Effector memory CD8-positive, alpha-beta T cell (primary cell): ENCODE measurements around the gene CD96.
A peak's percentile ranks its signal among the peaks of the same experiment; 100 is the strongest.
"Not testable (repeated sequence)": the region's sequence is repeated elsewhere in the genome, so short reads cannot be mapped to it uniquely, and the experiment has no call there.

Experiments
- ATAC-seq: fragments of 150-1000 bp; cut with Tn5 transposase; replicated peaks from 2 replicates; pipeline ENCODE4 v1.10.0; 2021; ENCODE audit warnings: mild to moderate bottlenecking, moderate library complexity
- DNase-seq, 3 experiments: peaks; one replicate each; pipeline ENCODE4 v3.0.0; 2021
- H3K27ac Mint-ChIP-seq, 2 donors: one replicate each; pipeline ENCODE4 v1.8.0; 2022; ENCODE audit warnings: mild to moderate bottlenecking in 2 of 2, mixed read lengths in 2 of 2, moderate library complexity in 2 of 2
- H3K27me3 Mint-ChIP-seq, 2 donors: one replicate each; pipeline ENCODE4 v1.8.0; 2022; ENCODE audit warnings: mixed read lengths in 2 of 2
- H3K36me3 Mint-ChIP-seq: one replicate; pipeline ENCODE4 v1.8.0; 2022; ENCODE audit warnings: mild to moderate bottlenecking, moderate library complexity, mixed read lengths; ENCODE audit not compliant: insufficient read depth
- H3K4me1 Mint-ChIP-seq, 2 donors: one replicate each; pipeline ENCODE4 v1.8.0; 2022; ENCODE audit warnings: low read depth in 2 of 2, mixed read lengths in 2 of 2
- H3K4me3 Mint-ChIP-seq, 2 donors: one replicate each; pipeline ENCODE4 v1.8.0; 2022; ENCODE audit warnings: mild to moderate bottlenecking in 2 of 2, mixed read lengths in 2 of 2, moderate library complexity in 2 of 2
- H3K9me3 Mint-ChIP-seq, 2 donors: one replicate each; pipeline ENCODE4 v1.8.0; 2022; ENCODE audit warnings: mixed read lengths in 2 of 2

Gene CD96

DNA sequence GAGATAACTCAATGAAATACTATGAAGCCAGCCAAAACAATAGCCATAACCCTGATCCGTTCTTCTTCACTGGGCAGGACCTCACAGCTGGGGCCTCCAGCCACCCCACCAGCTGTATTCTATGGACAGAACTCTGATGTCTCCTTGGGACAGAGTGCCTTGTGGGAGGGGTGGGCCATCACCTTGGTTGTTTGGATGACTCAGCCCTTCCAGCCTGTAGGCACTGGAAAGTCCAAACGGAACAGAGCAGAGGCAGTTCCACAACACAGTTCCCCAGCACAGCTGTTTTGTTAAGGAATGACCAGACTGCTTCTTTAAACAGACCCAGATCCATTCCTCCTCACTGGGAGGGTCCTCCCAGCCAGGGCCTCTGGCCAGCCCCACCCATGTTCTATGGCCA lies 85.1 kb downstream of the CD96 start:
- Mint-ChIP-seq H3K27me3 (no peaks in the 10 kb centered on the region), H3K36me3 (peaks cover 46% of the 10 kb centered on the region), H3K4me1 (peaks cover 2 to 13% of the 10 kb centered on the region in 2 donors), H3K4me3 (no peak overlapping the region), H3K27ac (no peak overlapping the region), H3K9me3 (peaks cover 9 to 23% of the 10 kb centered on the region in 2 donors)
- no peak for DNase-seq
- ATAC-seq = no peak

GRCh38 chr3:111629018-111629417 lies 87.0 kb downstream of the CD96 start:
- ATAC-seq, DNase-seq, H3K27ac Mint-ChIP-seq, H3K27me3 Mint-ChIP-seq, H3K4me3 Mint-ChIP-seq: not testable (repeated sequence)
- Mint-ChIP-seq H3K9me3 (peaks cover 9 to 23% of the 10 kb centered on the region in 2 donors), H3K36me3 (peaks cover 44% of the 10 kb centered on the region), H3K4me1 (peaks cover 2 to 13% of the 10 kb centered on the region in 2 donors)

- peak overlapping the region; percentile 20 to 77 for H3K27ac Mint-ChIP-seq
- H3K36me3 Mint-ChIP-seq = peaks cover 29% of the 10 kb centered on the region
- H3K9me3 Mint-ChIP-seq = peaks cover 9 to 23% of the 10 kb centered on the region in 2 donors
- DNase-seq, H3K27me3 Mint-ChIP-seq, ATAC-seq, H3K4me3 Mint-ChIP-seq: not testable (repeated sequence)
- peaks cover 2 to 13% of the 10 kb centered on the region in 2 donors for H3K4me1 Mint-ChIP-seq
Measured at GRCh38 chr3:111630638-111631037, 88.6 kb downstream of the CD96 start.

DNA sequence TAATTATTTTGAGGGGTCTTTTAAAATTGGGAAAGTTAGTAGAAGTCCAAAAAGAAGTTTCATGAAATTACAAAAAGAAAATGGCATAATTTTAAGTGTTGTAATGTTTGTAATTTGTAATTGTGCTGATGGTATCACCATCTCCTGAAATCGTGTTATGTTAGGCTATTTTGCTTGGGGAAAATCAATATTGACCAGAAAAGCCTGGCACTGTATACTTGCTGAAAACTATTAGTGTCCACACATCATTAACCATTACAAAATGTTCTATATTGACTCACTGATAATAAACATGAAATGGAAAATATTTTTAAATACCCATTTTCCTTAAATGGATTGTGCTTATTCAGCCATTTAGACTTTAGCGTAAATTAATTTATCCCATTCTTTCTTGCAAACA lies 93.4 kb downstream of the CD96 start:
- peaks cover 0 to 3% of the 10 kb centered on the region in 2 donors for H3K4me1 Mint-ChIP-seq
- peak overlapping the region in 1 of 2 donors; percentile 20 for H3K27ac Mint-ChIP-seq
- no peak overlapping the region for H3K4me3 Mint-ChIP-seq
- ATAC-seq = no peak
- no peaks in the 10 kb centered on the region for H3K27me3 Mint-ChIP-seq
- no peak for DNase-seq
- peaks cover 4 to 7% of the 10 kb centered on the region in 2 donors for H3K9me3 Mint-ChIP-seq
- peaks cover 37% of the 10 kb centered on the region for H3K36me3 Mint-ChIP-seq

GRCh38 chr3:111636366-111636885 lies 94.4 kb downstream of the CD96 start:
- Mint-ChIP-seq H3K4me1 (peaks cover 0 to 6% of the 10 kb centered on the region in 2 donors), H3K27me3 (no peaks in the 10 kb centered on the region), H3K36me3 (peaks cover 39% of the 10 kb centered on the region), H3K27ac (no peak overlapping the region), H3K9me3 (peaks cover 4 to 15% of the 10 kb centered on the region in 2 donors), H3K4me3 (no peak overlapping the region)
- DNase-seq = no peak
- ATAC-seq = no peak

DNA sequence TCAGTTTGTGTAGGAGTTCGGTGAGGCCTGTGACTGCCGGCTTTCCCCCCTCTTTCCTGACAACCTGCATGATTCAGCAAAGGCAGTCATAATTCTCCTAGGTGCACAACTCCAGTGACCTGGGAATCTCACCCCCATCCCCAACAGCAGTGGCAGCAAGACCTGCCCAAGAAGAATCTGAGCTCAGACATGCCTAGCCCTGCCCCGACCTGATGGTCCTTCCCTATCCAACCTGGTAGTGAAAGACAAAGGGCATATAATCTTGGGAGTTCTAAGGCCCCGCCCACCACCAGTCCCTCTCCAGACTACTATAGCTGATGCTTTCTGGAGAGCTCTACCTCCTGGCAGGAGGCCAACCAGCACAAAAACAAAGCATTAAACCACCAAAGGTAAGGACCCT lies 97.3 kb downstream of the CD96 start:
- Mint-ChIP-seq H3K36me3 (peaks cover 35% of the 10 kb centered on the region), H3K4me1 (peaks cover 0 to 6% of the 10 kb centered on the region in 2 donors), H3K4me3 (no peak overlapping the region), H3K9me3 (peaks cover 1 to 23% of the 10 kb centered on the region in 2 donors), H3K27ac (peak overlapping the region in 1 of 2 donors; percentile 72), H3K27me3 (no peaks in the 10 kb centered on the region)
- no peak for ATAC-seq
- DNase-seq = no peak

DNA sequence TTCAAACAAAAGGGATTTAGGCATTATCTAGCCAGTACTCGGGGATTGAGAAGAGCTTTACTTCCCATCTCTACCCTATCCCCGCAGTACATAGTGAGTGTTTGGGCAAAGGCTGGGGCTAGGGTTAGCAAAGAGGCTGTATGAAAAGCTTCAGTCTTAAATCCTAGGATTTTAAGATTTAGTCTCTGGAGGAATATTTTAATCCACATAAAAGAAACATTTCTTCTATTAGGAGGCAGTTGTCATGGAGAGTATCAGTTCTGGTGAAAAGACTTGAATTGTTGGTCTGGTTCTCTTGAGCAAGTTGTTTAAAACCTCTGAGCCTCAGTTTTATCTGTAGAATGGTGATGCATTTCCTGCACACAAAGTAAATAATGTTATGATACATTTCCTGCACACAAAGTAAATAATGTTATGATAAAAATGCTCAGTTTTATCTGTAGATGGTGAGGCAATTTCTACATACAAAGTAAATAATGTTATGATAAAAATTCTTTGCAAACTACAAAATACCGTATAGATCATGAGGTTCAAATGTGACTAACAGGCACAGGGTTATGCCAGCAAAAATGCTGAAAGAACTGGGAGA lies 107.1 kb downstream of the CD96 start:
- DNase-seq (no peak), ATAC-seq (no peak)
- peaks cover 0 to 3% of the 10 kb centered on the region in 2 donors for H3K9me3 Mint-ChIP-seq
- peak overlapping the region; percentile 25 to 70 for H3K27ac Mint-ChIP-seq
- H3K4me1 Mint-ChIP-seq = peaks cover 3 to 6% of the 10 kb centered on the region in 2 donors
- no peaks in the 10 kb centered on the region for H3K27me3 Mint-ChIP-seq
- no peak overlapping the region for H3K4me3 Mint-ChIP-seq
- peaks cover 46% of the 10 kb centered on the region for H3K36me3 Mint-ChIP-seq

DNA sequence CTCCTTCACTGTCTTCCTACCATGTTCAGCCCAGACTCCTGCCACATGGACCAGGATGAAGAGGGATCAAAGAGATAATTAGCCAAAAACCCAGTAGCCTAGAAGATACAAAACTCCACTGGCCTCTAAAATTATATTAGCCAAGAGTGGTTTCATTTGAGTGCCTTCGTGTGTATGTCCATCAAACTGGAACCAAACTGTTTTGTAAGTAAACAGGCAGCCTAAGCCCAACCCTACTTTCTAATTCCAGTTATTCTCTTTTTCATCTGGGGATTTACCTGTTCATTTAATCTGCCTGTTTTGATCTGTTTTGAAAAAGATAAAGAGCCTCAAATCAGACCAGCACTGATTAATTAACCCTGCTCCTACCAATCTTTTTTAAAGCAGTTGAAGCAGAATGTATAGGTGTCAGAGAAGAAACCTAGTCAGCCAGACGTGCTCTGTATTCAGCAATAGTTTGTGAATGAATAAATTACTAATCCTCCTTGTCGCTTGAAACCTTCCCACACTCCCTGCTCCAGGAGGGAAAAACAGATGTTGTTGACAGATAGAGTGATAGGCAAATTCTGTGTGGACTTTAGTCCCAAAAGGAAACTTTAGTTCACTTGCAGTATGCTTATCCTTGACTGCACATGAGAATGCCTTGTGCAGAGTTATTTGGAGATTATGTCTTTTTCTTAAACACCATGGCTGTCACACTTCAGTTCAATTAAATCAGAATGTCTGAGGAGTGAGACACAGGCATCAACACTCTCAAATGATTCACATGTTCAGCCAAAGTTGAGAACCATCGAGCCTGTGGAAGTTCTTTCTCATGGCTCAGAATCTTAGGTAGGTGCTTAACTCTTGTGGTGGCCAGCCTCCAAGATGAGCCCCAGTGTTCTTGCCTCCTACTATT lies 108.6 kb downstream of the CD96 start:
- Mint-ChIP-seq H3K4me1 (peaks cover 3 to 6% of the 10 kb centered on the region in 2 donors), H3K27ac (no peak overlapping the region), H3K27me3 (no peaks in the 10 kb centered on the region), H3K4me3 (no peak overlapping the region), H3K36me3 (peaks cover 52% of the 10 kb centered on the region), H3K9me3 (no peaks in the 10 kb centered on the region)
- DNase-seq = no peak
- no peak for ATAC-seq

DNA sequence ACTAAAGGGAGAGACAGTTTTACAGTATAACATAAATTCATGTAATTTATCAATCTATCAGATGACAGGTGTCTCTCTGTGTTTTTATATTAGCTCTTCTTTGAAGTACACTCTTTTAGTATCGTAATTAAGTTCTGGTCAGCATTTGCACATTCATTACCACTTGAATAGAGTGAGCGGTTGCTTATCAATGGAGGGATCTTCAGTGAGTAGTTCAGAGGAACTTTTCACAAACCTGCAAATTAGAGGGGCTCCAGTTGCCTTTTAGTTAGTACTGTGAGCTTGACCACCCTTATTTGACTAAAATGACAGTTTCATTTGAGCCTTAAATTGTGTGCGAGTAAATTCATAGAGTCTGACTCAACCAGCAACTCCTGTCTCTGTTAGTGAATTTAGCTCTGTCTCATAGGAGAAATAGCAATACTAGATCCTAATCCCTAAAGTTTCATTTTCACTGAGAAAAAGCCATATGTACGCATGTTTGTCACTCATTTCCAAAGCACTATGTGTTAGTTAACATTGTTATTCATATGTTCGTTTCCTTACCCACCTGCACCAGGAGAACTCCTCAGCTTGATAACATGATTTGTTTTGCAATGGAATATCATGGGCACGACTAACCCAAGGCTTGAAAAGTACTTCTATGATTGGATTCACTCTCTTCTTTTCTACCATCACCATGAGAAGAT lies 110.6 kb downstream of the CD96 start:
- Mint-ChIP-seq H3K4me3 (no peak overlapping the region), H3K27ac (no peak overlapping the region), H3K27me3 (no peaks in the 10 kb centered on the region), H3K9me3 (no peaks in the 10 kb centered on the region), H3K4me1 (peaks cover 3 to 6% of the 10 kb centered on the region in 2 donors), H3K36me3 (peaks cover 49% of the 10 kb centered on the region)
- DNase-seq = no peak
- no peak for ATAC-seq

- Mint-ChIP-seq H3K9me3 (no peaks in the 10 kb centered on the region), H3K4me3 (no peak overlapping the region), H3K4me1 (peaks cover 1 to 12% of the 10 kb centered on the region in 2 donors), H3K36me3 (peaks cover 40% of the 10 kb centered on the region), H3K27ac (peak overlapping the region in 1 of 2 donors; percentile 66), H3K27me3 (no peaks in the 10 kb centered on the region)
- ATAC-seq = no peak
- no peak for DNase-seq
Measured at GRCh38 chr3:111653766-111654165, 111.8 kb downstream of the CD96 start.

DNA sequence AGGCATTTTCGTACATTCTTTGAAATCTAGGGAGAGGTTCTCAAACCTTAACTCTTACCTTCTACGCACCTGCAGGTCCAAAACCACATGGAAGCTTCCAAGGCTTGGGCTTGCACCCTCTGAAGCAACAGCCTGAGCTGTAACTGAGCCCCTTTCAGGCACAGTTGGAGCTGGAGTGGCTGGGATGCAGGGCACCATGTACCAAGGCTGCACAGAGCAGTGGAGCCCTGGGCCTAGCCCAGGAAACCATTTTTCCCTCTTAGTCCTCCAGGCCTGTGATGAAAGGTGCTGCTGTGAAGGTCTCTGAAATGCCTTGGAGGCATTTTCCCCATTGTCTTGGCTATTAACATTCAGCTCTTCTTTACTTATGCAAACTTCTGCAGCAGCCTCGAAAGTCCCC lies 120.0 kb downstream of the CD96 start:
- Mint-ChIP-seq H3K27ac (no peak overlapping the region), H3K4me3 (no peak overlapping the region), H3K9me3 (peaks cover 3 to 9% of the 10 kb centered on the region in 2 donors), H3K4me1 (peaks cover 7 to 17% of the 10 kb centered on the region in 2 donors), H3K27me3 (no peaks in the 10 kb centered on the region), H3K36me3 (peaks cover 17% of the 10 kb centered on the region)
- no peak for ATAC-seq
- DNase-seq = no peak

- DNase-seq (no peak), ATAC-seq (no peak)
- H3K4me1 Mint-ChIP-seq = peaks cover 13 to 24% of the 10 kb centered on the region in 2 donors
- no peaks in the 10 kb centered on the region for H3K27me3 Mint-ChIP-seq
- peaks cover 17% of the 10 kb centered on the region for H3K36me3 Mint-ChIP-seq
- peaks cover 3 to 9% of the 10 kb centered on the region in 2 donors for H3K9me3 Mint-ChIP-seq
- H3K27ac Mint-ChIP-seq = no peak overlapping the region
- no peak overlapping the region for H3K4me3 Mint-ChIP-seq
Measured at GRCh38 chr3:111662907-111663306, 120.9 kb downstream of the CD96 start.

DNA sequence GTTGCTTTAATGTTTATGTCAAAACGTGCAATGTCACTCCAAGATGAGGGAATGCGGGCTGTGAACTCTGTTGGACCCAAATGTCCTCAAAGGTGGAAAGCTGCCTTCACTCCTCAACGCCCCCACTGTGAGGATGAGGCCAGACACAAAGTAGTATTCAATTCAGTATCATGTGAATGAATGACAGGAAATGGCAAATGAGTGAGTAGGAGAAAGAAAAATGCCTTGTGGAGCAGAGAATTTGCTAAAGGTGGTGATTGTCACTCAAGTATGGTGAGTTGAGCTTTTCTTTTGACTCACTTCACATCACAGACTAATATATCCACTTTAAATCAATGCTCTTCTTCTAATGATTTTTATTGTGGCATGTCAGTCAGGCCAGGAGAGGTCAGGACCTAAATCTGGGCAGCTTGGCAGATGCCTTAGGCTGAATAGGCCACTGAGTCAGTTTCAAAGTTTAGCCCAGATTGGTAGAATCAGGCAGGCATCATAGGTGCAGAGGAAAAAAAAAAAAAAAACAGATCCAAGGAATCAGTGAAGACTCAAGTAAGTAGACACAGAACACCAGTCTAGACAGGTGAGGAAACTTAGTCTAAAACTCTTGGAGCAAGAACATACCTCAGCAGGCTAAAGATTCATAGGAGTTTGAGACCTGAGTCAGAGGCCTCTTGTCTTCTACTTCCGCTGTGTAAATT lies 124.2 kb downstream of the CD96 start:
- H3K36me3 Mint-ChIP-seq = peaks cover 14% of the 10 kb centered on the region
- H3K4me1 Mint-ChIP-seq = peaks cover 18 to 33% of the 10 kb centered on the region in 2 donors
- H3K9me3 Mint-ChIP-seq = peaks cover 1 to 4% of the 10 kb centered on the region in 2 donors
- peak overlapping the region; percentile 20 to 28 for H3K4me3 Mint-ChIP-seq
- no peak for ATAC-seq
- H3K27me3 Mint-ChIP-seq = no peaks in the 10 kb centered on the region
- peak overlapping the region; percentile 80 to 87 for H3K27ac Mint-ChIP-seq
- no peak for DNase-seq
